Measurements from ENCODE around the gene CHAF1B.

GRCh38 chr21:36463204-36463603, 78.0 kb downstream of the CHAF1B start:
- TF ChIP-seq, protein P1, sequence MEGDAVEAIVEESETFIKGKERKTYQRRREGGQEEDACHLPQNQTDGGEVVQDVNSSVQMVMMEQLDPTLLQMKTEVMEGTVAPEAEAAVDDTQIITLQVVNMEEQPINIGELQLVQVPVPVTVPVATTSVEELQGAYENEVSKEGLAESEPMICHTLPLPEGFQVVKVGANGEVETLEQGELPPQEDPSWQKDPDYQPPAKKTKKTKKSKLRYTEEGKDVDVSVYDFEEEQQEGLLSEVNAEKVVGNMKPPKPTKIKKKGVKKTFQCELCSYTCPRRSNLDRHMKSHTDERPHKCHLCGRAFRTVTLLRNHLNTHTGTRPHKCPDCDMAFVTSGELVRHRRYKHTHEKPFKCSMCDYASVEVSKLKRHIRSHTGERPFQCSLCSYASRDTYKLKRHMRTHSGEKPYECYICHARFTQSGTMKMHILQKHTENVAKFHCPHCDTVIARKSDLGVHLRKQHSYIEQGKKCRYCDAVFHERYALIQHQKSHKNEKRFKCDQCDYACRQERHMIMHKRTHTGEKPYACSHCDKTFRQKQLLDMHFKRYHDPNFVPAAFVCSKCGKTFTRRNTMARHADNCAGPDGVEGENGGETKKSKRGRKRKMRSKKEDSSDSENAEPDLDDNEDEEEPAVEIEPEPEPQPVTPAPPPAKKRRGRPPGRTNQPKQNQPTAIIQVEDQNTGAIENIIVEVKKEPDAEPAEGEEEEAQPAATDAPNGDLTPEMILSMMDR (conservative IDR thresholded peaks at IDR 0.05; ENCODE audit: low read length): no peak
- no peak for TF ChIP-seq EZH2phosphoT487 (IDR thresholded peaks at IDR 0.05; ENCODE audit: borderline replicate concordance, low read depth, low read length)
